HUES48 (cell line): Measurements from ENCODE around the gene QRFP.

ENCODE experiments used
- H3K27ac ChIP-seq: one replicate; pipeline ENCODE4 v1.7.0; 2013; ENCODE audit warnings: low read depth, low read length, inconsistent platforms
- H3K27me3 ChIP-seq: 2 replicates; pipeline ENCODE4 v1.6.1; 2013; ENCODE audit warnings: mild to moderate bottlenecking, low read length; ENCODE audit not compliant: control insufficient read depth, insufficient read depth
- H3K36me3 ChIP-seq: 2 replicates; pipeline ENCODE4 v1.6.1; 2013; ENCODE audit warnings: low read length; ENCODE audit not compliant: control insufficient read depth, insufficient read depth
- H3K4me1 ChIP-seq: 2 replicates; pipeline ENCODE4 v1.6.1; 2013; ENCODE audit warnings: mild to moderate bottlenecking, low read length; ENCODE audit not compliant: control insufficient read depth, insufficient read depth
- H3K4me3 ChIP-seq: 2 replicates; pipeline ENCODE4 v1.5.1; 2013; ENCODE audit warnings: mild to moderate bottlenecking, low read depth, low read length
- H3K9ac ChIP-seq: 2 replicates; pipeline ENCODE4 v1.6.1; 2013; ENCODE audit warnings: mild to moderate bottlenecking, low read depth, low read length, moderate library complexity
- H3K9me3 ChIP-seq: 2 replicates; pipeline ENCODE4 v1.6.1; 2013; ENCODE audit warnings: low read length; ENCODE audit not compliant: control insufficient read depth, insufficient read depth

Gene QRFP

DNA sequence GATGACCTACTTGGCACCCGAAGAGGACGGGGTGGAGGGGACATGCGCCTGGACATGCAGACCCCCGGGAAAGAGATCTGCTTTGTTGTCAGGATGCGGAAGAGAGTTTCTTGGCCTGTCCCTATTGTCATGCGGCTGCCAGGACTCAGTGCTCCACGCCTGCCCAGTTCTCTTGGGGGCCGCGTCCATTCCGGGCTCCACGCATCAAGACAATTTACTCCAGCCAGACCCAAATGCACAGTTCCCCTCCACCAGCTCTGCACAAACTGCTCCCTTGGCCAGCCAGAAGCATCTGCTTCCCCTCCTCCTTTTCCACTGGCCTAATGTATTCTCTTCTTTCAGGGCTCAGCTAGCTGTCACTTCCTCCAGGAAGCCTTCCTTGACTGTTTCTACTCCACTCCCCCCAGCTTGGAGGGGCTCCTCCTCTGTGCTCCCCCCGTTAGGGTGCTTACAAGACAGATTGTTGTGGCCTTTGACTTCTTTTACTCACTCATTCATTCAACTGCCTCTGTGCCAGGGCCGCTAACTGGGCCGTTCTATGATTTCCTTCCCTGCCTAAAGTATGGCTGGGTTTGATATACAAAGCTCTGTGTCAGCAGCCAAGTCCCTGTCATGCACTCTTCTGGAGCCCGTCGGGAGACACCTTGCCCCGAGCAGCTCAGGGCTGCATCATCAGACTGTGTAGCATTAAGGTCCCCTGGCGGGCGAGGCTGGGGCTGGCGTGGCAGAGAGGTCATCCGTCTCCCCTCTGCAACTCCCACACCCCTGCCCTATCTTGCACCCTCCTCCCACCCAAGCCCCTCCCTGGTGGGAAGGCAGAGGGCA is 35.9 kb upstream of the QRFP start:
- Histone ChIP-seq H3K9me3 (no peaks in the 10 kb centered on the region), H3K4me3 (peak overlapping the region; percentile 20), H3K4me1 (peaks cover 34% of the 10 kb centered on the region), H3K27me3 (peaks cover 28% of the 10 kb centered on the region), H3K36me3 (no peaks in the 10 kb centered on the region), H3K27ac (no peak overlapping the region), H3K9ac (no peak overlapping the region)

- Histone ChIP-seq H3K4me3 (no peak overlapping the region), H3K9me3 (no peaks in the 10 kb centered on the region), H3K27ac (no peak overlapping the region), H3K36me3 (no peaks in the 10 kb centered on the region), H3K9ac (no peak overlapping the region), H3K27me3 (peaks cover 21% of the 10 kb centered on the region), H3K4me1 (peaks cover 27% of the 10 kb centered on the region)
Observed at GRCh38 chr9:130931508-130932254, 35.1 kb upstream of the QRFP start.

- H3K9me3 ChIP-seq = no peaks in the 10 kb centered on the region
- H3K27me3 ChIP-seq = peaks cover 21% of the 10 kb centered on the region
- H3K4me1 ChIP-seq = peaks cover 20% of the 10 kb centered on the region
- H3K9ac ChIP-seq = no peak overlapping the region
- H3K36me3 ChIP-seq = no peaks in the 10 kb centered on the region
- H3K4me3 ChIP-seq = no peak overlapping the region
- H3K27ac ChIP-seq = no peak overlapping the region
Observed at GRCh38 chr9:130930804-130931349, 34.3 kb upstream of the QRFP start.

DNA sequence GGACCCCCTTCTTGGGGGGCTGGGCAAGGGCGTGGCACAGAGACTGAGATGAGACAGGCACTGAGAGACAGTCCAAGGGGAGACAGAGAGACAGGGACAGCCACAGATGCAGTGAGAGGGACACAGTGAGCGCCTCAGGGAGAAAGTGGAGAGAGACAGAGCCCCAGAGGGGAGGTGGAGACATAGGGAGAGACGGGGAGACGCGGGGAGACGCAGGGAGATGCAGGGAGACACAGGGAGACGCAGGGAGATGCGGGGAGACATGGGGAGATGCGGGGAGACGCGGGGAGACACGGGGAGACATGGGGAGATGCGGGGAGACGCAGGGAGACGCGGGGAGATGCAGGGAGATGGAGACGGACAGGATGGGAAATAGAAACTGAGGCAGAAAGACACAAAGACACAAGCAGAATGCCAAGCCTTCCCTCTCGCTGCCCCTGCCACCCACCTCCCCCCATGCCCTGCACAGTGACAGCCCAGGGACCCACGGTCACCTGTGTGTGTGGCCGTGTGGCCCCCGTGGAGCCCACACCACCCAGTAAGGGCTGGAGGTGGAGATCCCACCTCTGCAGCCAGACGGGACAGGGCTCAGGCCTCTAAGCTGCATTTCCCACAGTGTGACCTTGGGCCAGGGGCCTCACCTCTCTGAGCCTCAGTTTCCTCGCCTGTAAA is 33.7 kb upstream of the QRFP start:
- no peak overlapping the region for H3K9ac ChIP-seq
- no peak overlapping the region for H3K4me3 ChIP-seq
- H3K27me3 ChIP-seq = peaks cover 18% of the 10 kb centered on the region
- no peaks in the 10 kb centered on the region for H3K9me3 ChIP-seq
- no peak overlapping the region for H3K27ac ChIP-seq
- peaks cover 20% of the 10 kb centered on the region for H3K4me1 ChIP-seq
- no peaks in the 10 kb centered on the region for H3K36me3 ChIP-seq

DNA sequence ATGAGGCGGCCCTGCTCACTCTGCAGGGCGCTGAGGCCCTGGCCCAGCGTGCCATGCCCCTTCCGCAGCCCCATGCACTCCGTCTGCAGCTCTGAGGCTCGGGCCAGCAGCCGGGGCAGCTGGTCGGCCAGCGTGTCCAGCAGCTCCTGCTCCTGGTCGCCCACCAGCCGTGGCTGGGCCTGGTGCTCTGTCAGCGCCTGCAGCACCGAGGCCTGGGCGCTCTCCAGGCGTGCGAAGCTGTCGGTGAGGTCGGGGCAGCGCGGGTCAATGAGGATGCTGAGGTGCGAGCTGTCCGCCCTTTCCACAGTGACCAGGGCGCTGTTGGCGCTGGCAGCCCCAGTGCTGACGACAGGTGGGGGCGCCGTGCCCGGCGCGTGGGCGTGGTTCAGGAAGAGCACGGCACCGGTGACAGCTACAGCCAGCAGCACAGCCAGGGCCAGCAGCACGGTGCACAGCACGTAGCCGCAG is 33.0 kb upstream of the QRFP start:
- H3K36me3 ChIP-seq = no peaks in the 10 kb centered on the region
- no peak overlapping the region for H3K9ac ChIP-seq
- H3K27ac ChIP-seq = no peak overlapping the region
- peaks cover 20% of the 10 kb centered on the region for H3K4me1 ChIP-seq
- H3K9me3 ChIP-seq = no peaks in the 10 kb centered on the region
- H3K4me3 ChIP-seq = no peak overlapping the region
- H3K27me3 ChIP-seq = peaks cover 13% of the 10 kb centered on the region

GRCh38 chr9:130927995-130928900 is 31.6 kb upstream of the QRFP start:
- peaks cover 9% of the 10 kb centered on the region; the same call in 1 of the 2 replicates for H3K27me3 ChIP-seq

GRCh38 chr9:130927338-130927737 is 30.7 kb upstream of the QRFP start:
- Histone ChIP-seq H3K27ac (no peak overlapping the region), H3K36me3 (no peaks in the 10 kb centered on the region), H3K9ac (no peak overlapping the region)

More at GRCh38 chr9:130927995-130928900, 31.6 kb upstream of the QRFP start:
- no peaks in the 10 kb centered on the region for H3K36me3 ChIP-seq
- H3K9me3 ChIP-seq = no peaks in the 10 kb centered on the region
- no peak overlapping the region for H3K9ac ChIP-seq
- peaks cover 13% of the 10 kb centered on the region for H3K4me1 ChIP-seq
- no peak overlapping the region for H3K27ac ChIP-seq
- H3K4me3 ChIP-seq = no peak overlapping the region

DNA sequence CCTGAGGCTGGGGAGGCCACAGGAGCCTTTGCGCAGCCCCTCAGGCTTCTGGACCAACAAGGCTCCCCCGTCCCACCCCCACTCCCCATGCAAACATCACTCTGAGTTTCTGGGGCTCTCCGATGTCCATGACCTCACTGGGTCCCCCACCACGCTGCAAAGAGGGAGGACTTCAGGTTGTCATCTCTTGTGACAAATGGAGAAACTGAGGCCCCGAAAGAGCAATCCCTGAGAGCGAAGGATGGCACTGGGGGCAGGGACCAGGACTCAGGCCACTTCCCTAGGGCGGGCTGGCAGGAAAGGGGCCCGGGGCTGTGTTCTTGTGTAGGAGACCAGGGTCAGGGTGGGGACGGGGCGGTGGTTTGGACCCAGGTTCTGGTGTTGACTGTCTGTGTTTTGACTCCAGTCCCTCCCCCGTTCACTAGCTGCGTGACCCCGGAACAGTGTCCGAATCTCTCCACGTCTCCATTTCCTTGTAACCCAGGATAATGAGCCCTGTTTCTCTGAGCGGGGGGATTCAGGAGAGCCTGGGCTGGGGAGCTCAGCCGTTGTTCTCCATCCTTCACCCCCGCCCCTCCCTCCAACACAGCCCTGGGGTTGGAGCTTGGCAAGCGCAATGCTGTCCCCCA is 28.6 kb upstream of the QRFP start:
- Histone ChIP-seq H3K36me3 (no peaks in the 10 kb centered on the region), H3K27ac (no peak overlapping the region), H3K4me3 (no peak overlapping the region), H3K9ac (no peak overlapping the region), H3K27me3 (no peaks in the 10 kb centered on the region), H3K4me1 (peaks cover 5% of the 10 kb centered on the region; the same call in 1 of the 2 replicates), H3K9me3 (no peaks in the 10 kb centered on the region)

More at GRCh38 chr9:130927338-130927737, 30.7 kb upstream of the QRFP start:
- Histone ChIP-seq H3K27me3 (0 out of 2 replicates have a peak, but pooled peaks cover 1% of the 10 kb centered on the region), H3K9me3 (no peaks in the 10 kb centered on the region), H3K4me1 (peaks cover 9% of the 10 kb centered on the region), H3K4me3 (no peak overlapping the region)

DNA sequence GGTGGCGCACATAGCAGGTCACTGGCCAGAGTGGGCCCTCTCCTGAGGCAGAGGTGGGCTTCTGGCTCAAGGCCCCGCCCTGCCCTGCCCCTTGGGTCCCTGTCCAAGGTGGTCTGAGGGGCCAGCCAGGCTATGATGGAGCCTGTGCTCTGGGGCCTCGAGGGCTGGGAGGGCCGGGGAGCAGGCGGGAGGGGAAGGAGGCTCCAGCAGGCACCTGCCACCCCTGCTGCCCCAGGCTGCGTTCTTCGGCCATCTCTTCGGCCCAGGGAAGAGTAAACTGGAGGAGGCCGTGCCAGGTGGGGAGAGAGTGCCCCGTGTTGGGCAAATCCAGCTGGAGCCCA is 27.8 kb upstream of the QRFP start:
- no peak overlapping the region for H3K9ac ChIP-seq
- no peaks in the 10 kb centered on the region for H3K9me3 ChIP-seq
- H3K27me3 ChIP-seq = no peaks in the 10 kb centered on the region
- peaks cover 5% of the 10 kb centered on the region; the same call in 1 of the 2 replicates for H3K4me1 ChIP-seq
- no peak overlapping the region for H3K27ac ChIP-seq
- no peaks in the 10 kb centered on the region for H3K36me3 ChIP-seq
- no peak overlapping the region for H3K4me3 ChIP-seq
